Calu3 (cell line): ENCODE data around the gene HOXB1. TPM values are rescaled to one million over a fixed set of nuclear protein-coding genes. Genes with fewer than 3 reads are reported as not detected.
A peak's percentile ranks its signal among the peaks of the same experiment; 100 is the strongest.

Source experiments
- Bru-seq: library from RNA; stranded (reverse); fragments of 400-500 nt; gene quantifications from one replicate; lab custom pipeline; 2021; lab: Mats Ljungman, UMichigan
- BruChase-seq, 2 experiments: library from RNA; stranded (reverse); fragments of 400-500 nt; gene quantifications; one replicate each; lab custom pipeline; 2021; lab: Mats Ljungman, UMichigan
- BruUV-seq: library from RNA; stranded (reverse); fragments of 400-500 nt; replicated peaks from 2 replicates; lab custom pipeline; 2021; lab: Mats Ljungman, UMichigan
- CTCF ChIA-PET: fragments of 300-600 bp; sonication (Branson Sonifier 250); formaldehyde crosslinking; loops from one replicate; lab custom pipeline; 2022; ENCODE audit warnings: antibody characterized with exemption; lab: Charles Lee
- DNase-seq: peaks from one replicate; pipeline ENCODE4 v3.0.0; 2022
- H3K27ac Mint-ChIP-seq: one replicate; pipeline ENCODE4 v1.8.0; 2022; ENCODE audit warnings: mixed read lengths; ENCODE audit not compliant: unreplicated experiment
- H3K27me3 Mint-ChIP-seq: one replicate; pipeline ENCODE4 v1.8.0; 2022; ENCODE audit warnings: mixed read lengths; ENCODE audit not compliant: unreplicated experiment
- H3K36me3 Mint-ChIP-seq: one replicate; pipeline ENCODE4 v1.8.0; 2022; ENCODE audit warnings: mild to moderate bottlenecking, moderate library complexity, mixed read lengths; ENCODE audit not compliant: insufficient read depth, unreplicated experiment
- H3K4me1 Mint-ChIP-seq: one replicate; pipeline ENCODE4 v1.8.0; 2022; ENCODE audit warnings: mild to moderate bottlenecking, low read depth, mixed read lengths; ENCODE audit not compliant: unreplicated experiment
- H3K4me3 Mint-ChIP-seq: one replicate; pipeline ENCODE4 v1.8.0; 2022; ENCODE audit warnings: mild to moderate bottlenecking, low read depth, moderate library complexity, mixed read lengths; ENCODE audit not compliant: unreplicated experiment
- H3K9me3 Mint-ChIP-seq: one replicate; pipeline ENCODE4 v1.8.0; 2022; ENCODE audit warnings: low read depth, mixed read lengths; ENCODE audit not compliant: unreplicated experiment
- intact Hi-C: fragments of 100-400 bp; cut with micrococcal nuclease; formaldehyde crosslinking; loops from one replicate; pipeline ENCODE4 v1.10.0; 2022; ENCODE audit not compliant: unreplicated experiment
- long read RNA-seq: library from polyadenylated mRNA; stranded (forward); transcript quantifications from one replicate; pipeline ENCODE4 v2.0.0, GENCODE V29; 2022
- total RNA-seq: library from RNA; stranded (reverse); gene quantifications from 2 replicates; pipeline ENCODE4 v1.2.3, GENCODE V29; 2022
- TF ChIP-seq, protein P1 (sequence below): fragments of 200-600 bp; IDR thresholded peaks from one replicate; pipeline ENCODE4 v1.8.0; 2022; ENCODE audit warnings: antibody characterized with exemption; ENCODE audit not compliant: unreplicated experiment

Gene HOXB1
- total RNA-seq (not detected in 2 replicates), Bru-seq, nascent RNA (not detected), BruChase-seq, experiment 1, labeled RNA remaining after a 6-hour chase (percentile 15 among the genes with signal in this experiment), BruChase-seq, experiment 2, labeled RNA remaining after a 2-hour chase (not detected)
- long read RNA-seq, result 0 reads

DNA sequence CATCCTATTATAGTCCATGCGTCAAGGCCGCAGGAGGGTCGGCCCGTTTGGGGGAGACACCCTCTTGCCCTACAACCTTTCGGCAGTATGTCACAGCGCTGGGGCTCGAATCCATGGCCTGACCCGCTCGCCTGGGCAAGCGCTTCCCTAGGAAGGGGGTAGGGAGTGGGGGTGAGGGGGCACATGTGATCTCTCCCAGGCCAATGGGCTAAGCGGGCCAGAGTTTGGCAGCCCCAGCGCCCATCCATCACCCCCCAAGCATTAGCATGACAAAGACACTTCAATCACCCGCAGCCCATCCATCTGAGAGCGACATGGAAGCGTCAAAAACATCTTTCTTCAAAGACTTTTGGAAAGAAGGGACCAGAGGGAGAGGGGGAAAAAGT is at the start of gene HOXB1:
TSS of gene HOXB1 (minus strand) at position 125 of the 386 bp plus-strand sequence. CDS start at position 18, 107 bp downstream.
- intact Hi-C loops, result no loop called here
- DNase-seq, result no peak
- Mint-ChIP-seq H3K4me1 (no peaks in the 10 kb centered on the region), H3K36me3 (no peaks in the 10 kb centered on the region), H3K27ac (no peak within 1 kb of the TSS), H3K9me3 (no peaks in the 10 kb centered on the region), H3K4me3 (no peak within 1 kb of the TSS), H3K27me3 (peaks cover 51% of the 10 kb centered on the region)
- TF ChIP-seq, protein P1, sequence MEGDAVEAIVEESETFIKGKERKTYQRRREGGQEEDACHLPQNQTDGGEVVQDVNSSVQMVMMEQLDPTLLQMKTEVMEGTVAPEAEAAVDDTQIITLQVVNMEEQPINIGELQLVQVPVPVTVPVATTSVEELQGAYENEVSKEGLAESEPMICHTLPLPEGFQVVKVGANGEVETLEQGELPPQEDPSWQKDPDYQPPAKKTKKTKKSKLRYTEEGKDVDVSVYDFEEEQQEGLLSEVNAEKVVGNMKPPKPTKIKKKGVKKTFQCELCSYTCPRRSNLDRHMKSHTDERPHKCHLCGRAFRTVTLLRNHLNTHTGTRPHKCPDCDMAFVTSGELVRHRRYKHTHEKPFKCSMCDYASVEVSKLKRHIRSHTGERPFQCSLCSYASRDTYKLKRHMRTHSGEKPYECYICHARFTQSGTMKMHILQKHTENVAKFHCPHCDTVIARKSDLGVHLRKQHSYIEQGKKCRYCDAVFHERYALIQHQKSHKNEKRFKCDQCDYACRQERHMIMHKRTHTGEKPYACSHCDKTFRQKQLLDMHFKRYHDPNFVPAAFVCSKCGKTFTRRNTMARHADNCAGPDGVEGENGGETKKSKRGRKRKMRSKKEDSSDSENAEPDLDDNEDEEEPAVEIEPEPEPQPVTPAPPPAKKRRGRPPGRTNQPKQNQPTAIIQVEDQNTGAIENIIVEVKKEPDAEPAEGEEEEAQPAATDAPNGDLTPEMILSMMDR, result no peak
- BruUV-seq, result no TSS peak
- CTCF ChIA-PET, result no interaction called here

DNA sequence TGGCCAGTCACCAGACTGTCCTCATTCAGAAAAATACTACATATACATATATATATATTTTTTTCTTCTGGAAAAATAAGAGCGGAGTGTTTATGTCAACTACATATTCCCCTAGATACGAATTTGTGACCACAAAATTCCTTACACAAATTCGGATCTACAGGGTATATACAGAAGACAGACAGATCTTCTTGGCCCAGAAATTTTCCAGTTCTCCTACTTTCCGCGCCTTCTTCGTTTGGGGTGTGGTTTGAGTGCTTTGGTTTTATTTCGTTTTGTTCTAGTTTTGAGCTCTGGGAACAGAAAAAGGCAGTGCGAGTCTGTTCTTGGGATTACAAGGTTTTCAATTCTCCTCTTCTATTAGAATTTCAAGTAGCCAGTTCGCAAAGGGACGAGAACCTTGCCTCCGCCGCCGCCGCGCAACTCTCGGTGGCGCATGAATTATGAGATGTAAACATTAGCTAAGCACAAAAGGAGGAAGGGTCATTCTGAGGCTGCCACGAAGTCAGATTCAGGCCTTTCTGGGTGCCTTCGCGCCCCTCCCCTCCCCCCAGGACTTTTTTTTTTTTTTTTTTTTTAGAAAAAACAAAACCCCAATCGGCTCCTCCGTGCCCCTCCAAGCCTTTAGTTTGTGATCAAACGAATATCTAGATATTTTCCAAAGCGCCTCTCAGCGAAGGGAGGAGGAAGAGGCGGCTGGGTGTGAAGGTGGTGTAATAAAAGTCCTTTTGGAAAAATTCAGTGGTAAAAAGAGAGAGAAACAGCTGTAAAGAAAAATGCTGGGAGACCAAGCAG is 49.1 kb upstream of the HOXB1 start:
- H3K36me3 Mint-ChIP-seq, result peaks cover 96% of the 10 kb centered on the region
- H3K4me3 Mint-ChIP-seq, result no peak overlapping the region
- intact Hi-C loops, result loop anchor here (5.0 kb wide), 2 partner anchors 38 to 288 kb away; no protein-coding TSS in a partner anchor
- BruUV-seq, result no TSS peak
- TF ChIP-seq, protein P1, result no peak
- no peaks in the 10 kb centered on the region for H3K9me3 Mint-ChIP-seq
- H3K27ac Mint-ChIP-seq, result peak overlapping the region; percentile 95
- CTCF ChIA-PET, result interaction anchor here (0.6 to 0.7 kb wide), 4 partner anchors 8 to 147 kb away, joined by 3 to 8 read pairs (median 4); no protein-coding TSS in a partner anchor
- H3K27me3 Mint-ChIP-seq, result peaks cover 36% of the 10 kb centered on the region
- no peak for DNase-seq
- peaks cover 53% of the 10 kb centered on the region for H3K4me1 Mint-ChIP-seq

- no peaks in the 10 kb centered on the region for H3K9me3 Mint-ChIP-seq
- TF ChIP-seq, protein P1, result no peak
- no TSS peak for BruUV-seq
- peaks cover 33% of the 10 kb centered on the region for H3K27me3 Mint-ChIP-seq
- CTCF ChIA-PET, result interaction anchor here (0.7 to 1.5 kb wide), 4 partner anchors 13 to 147 kb away, joined by 3 to 8 read pairs (median 4); no protein-coding TSS in a partner anchor
- no peak overlapping the region for H3K4me3 Mint-ChIP-seq
- no peak for DNase-seq
- H3K36me3 Mint-ChIP-seq, result peaks cover 96% of the 10 kb centered on the region
- intact Hi-C loops, result loop anchor here (5.0 kb wide), 2 partner anchors 37 to 287 kb away; no protein-coding TSS in a partner anchor
- H3K4me1 Mint-ChIP-seq, result peaks cover 50% of the 10 kb centered on the region
- peak overlapping the region; percentile 95 for H3K27ac Mint-ChIP-seq
These were observed 48.6 kb upstream of the HOXB1 start for GRCh38 chr17:48579471-48579759.

DNA sequence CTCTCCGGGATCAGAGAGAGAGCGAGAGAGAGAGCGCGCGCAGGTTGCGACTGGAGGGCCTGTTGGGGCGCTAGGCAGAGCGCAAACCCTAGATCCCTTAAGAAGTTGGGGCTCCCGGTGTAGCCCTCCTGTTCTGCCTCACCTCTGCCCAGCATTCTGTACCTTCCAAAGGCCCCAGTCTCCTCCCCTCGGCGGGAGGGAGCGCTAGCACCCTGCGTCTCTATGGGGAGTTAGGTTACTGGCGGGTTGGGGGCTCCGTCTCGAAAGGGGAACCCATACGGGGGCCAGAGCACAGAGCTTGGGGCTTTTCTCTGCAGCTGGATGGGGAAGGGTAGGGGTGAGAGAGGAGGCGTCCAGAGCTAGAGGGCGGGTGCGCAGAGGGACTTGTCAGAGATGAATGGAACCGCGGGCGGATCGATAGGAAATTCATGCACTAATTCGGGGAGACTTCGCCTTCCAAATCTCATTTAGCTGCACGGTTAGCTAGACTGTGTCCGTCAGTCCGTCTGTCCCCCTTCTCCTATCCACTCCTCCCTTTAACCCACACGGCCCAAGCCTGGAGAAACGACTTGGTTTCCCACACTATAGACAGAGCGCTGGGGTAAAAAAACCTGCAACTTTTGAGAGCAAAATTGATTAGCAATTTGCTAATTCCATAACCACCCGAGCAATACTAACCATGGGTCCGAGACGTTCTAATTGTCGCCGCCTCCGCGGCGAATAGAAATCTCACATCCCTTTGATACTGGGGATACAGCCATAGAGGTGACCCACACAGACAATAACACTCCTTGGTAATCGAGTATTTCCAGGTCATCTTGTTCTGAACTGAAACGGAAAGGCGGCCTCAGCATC is 48.0 kb upstream of the HOXB1 start:
- Mint-ChIP-seq H3K27me3 (peaks cover 28% of the 10 kb centered on the region), H3K4me1 (peaks cover 50% of the 10 kb centered on the region), H3K36me3 (peaks cover 96% of the 10 kb centered on the region), H3K9me3 (no peaks in the 10 kb centered on the region), H3K27ac (peak overlapping the region; percentile 95), H3K4me3 (no peak overlapping the region)
- DNase-seq, result no peak
- CTCF ChIA-PET, result interaction anchor here (1.0 to 1.5 kb wide), 2 partner anchors 12 to 18 kb away, joined by 4 read pairs; no protein-coding TSS in a partner anchor
- TF ChIP-seq, protein P1, result no peak
- TSS peak; percentile 46 for BruUV-seq
- intact Hi-C loops, result loop anchor here (5.0 kb wide), 2 partner anchors 37 to 287 kb away; no protein-coding TSS in a partner anchor
